OCI-LY1 (cell line): ENCODE data around the gene MAP4K4.

Experiments
- CTCF ChIP-seq: fragments of 200-600 bp; sonication (generic), shearing (Covaris generic); IDR thresholded peaks from 2 replicates; pipeline ENCODE4 v1.5.1; 2017; ENCODE audit warnings: mild to moderate bottlenecking, antibody characterized with exemption, low read length, moderate library complexity, mixed read lengths
- EZH2 ChIP-seq: fragments of 200-600 bp; sonication (generic), shearing (Covaris generic); IDR thresholded peaks from 2 replicates; pipeline ENCODE4 v1.8.0; 2017; ENCODE audit warnings: borderline replicate concordance, mixed run types, mild to moderate bottlenecking, antibody characterized with exemption, low read length, moderate library complexity, mixed read lengths

- TF ChIP-seq EZH2 (no peak), CTCF (peak; percentile 68)
Observed at GRCh38 chr2:101883860-101884259, 186.4 kb downstream of the MAP4K4 start.
